ENCODE measurements around the gene MAT2A. TPM values are rescaled to one million over a fixed set of nuclear protein-coding genes. Genes with fewer than 3 reads are reported as not detected.

MAT2A gene
- polyA plus RNA-seq, 1 experiment: 409 TPM

DNA sequence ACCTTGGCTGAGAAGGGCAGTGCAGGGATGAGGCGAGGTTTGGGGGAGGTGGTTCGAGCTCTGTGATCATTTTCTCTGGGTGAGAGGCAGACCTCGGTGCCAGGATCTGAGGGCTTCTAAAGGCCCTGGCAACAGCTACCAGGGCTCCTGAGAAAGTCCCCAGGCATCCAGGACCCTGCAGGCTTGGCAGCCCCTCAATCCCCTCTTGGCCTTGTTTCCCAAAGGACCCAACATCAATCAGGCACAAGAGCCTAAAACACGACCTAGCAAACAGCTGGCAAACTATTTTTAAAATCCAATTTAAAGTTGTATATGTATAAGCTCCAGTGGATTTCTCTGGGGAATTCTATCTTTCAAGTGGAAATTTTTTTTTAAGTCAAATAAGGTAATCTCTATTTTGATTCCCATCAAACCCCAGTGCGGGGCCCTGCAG lies 15.0 kb upstream of the MAT2A start:
- no peak for TF ChIP-seq CTCF (IDR thresholded peaks at IDR 0.05; ENCODE audit: low read depth, low read length)
- H3K27me3 ChIP-seq (ENCODE audit: control insufficient read depth, insufficient read depth, low read length): no peaks in the 10 kb centered on the region
- CTCF ChIA-PET: interaction anchor here (0.5 to 1.3 kb wide), 3 partner anchors 15 to 103 kb away, joined by 3 to 4 read pairs (median 3); partner anchors contain the start of gene MAT2A
- H3K9me3 ChIP-seq (ENCODE audit: control insufficient read depth, insufficient read depth, low read length): no peaks in the 10 kb centered on the region
- H3K27ac ChIP-seq (ENCODE audit: low read depth, low read length): no peak overlapping the region
- no peak overlapping the region for H3K4me3 ChIP-seq (ENCODE audit: low read depth, low read length)
- POLR2A ChIA-PET: interaction anchor here (1.3 to 2.2 kb wide), 4 partner anchors 11 to 17 kb away, joined by 3 to 21 read pairs (median 4); partner anchors contain the start of gene MAT2A
- no peak for DNase-seq (ENCODE audit: low read depth, low spot score)

- Histone ChIP-seq H3K9me3 (ENCODE audit: control insufficient read depth, insufficient read depth, low read length) (no peaks in the 10 kb centered on the region), H3K27me3 (ENCODE audit: control insufficient read depth, insufficient read depth, low read length) (no peaks in the 10 kb centered on the region), H3K27ac (ENCODE audit: low read depth, low read length) (peak overlapping the region; percentile 39), H3K4me3 (ENCODE audit: low read depth, low read length) (no peak overlapping the region)
- POLR2A ChIA-PET: interaction anchor here (1.3 to 2.2 kb wide), 4 partner anchors 11 to 18 kb away, joined by 3 to 21 read pairs (median 4); partner anchors contain the start of gene MAT2A
- CTCF ChIA-PET: interaction anchor here (0.5 to 1.3 kb wide), 3 partner anchors 14 to 103 kb away, joined by 3 to 4 read pairs (median 3); partner anchors contain the start of gene MAT2A
- no peak for DNase-seq (ENCODE audit: low read depth, low spot score)
- TF ChIP-seq CTCF (IDR thresholded peaks at IDR 0.05; ENCODE audit: low read depth, low read length): no peak
Observed at GRCh38 chr2:85524336-85524908, 14.5 kb upstream of the MAT2A start.

DNA sequence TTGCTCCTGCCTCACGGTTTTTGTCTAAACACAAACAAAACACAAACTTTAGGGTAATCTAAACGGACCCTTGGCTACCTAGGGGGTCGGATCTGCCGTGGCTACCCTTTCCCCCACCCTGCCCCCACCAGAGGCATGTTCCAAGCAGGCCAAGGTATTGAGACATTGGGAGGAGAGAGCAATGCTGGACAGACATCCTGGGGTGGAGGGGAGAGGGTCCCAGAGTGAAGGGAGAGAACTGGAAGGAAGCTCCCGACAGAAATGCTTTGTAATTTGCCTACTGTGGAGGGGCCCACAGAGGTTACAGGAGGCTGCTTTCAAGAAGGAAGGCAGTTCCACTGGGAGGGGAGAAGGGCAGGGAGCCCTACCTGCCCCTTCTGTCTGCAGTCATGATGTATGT lies 13.9 kb upstream of the MAT2A start:
- CTCF ChIA-PET: interaction anchor here (1.2 to 1.3 kb wide), 2 partner anchors 14 to 104 kb away, joined by 3 to 4 read pairs; partner anchors contain the start of gene MAT2A

GRCh38 chr2:85525567-85525966 lies 13.4 kb upstream of the MAT2A start:
- no peak for TF ChIP-seq CTCF (IDR thresholded peaks at IDR 0.05; ENCODE audit: low read depth, low read length)
- Histone ChIP-seq H3K27ac (ENCODE audit: low read depth, low read length) (no peak overlapping the region), H3K9me3 (ENCODE audit: control insufficient read depth, insufficient read depth, low read length) (no peaks in the 10 kb centered on the region), H3K27me3 (ENCODE audit: control insufficient read depth, insufficient read depth, low read length) (no peaks in the 10 kb centered on the region), H3K4me3 (ENCODE audit: low read depth, low read length) (no peak overlapping the region)
- ChIA-PET POLR2A (interaction anchor here (0.6 kb wide), 1 partner anchor 24 kb away, joined by 3 read pairs; no protein-coding TSS in a partner anchor), CTCF (no interaction called here)
- no peak for DNase-seq (ENCODE audit: low read depth, low spot score)

More for the DNA sequence above, 13.9 kb upstream of the MAT2A start:
- Histone ChIP-seq H3K27me3 (ENCODE audit: control insufficient read depth, insufficient read depth, low read length) (no peaks in the 10 kb centered on the region), H3K27ac (ENCODE audit: low read depth, low read length) (no peak overlapping the region), H3K9me3 (ENCODE audit: control insufficient read depth, insufficient read depth, low read length) (no peaks in the 10 kb centered on the region), H3K4me3 (ENCODE audit: low read depth, low read length) (no peak overlapping the region)
- TF ChIP-seq CTCF (IDR thresholded peaks at IDR 0.05; ENCODE audit: low read depth, low read length): no peak
- no peak for DNase-seq (ENCODE audit: low read depth, low spot score)
- POLR2A ChIA-PET: interaction anchor here (1.4 to 2.2 kb wide), 3 partner anchors 10 to 18 kb away, joined by 3 to 21 read pairs (median 6); partner anchors contain the start of gene MAT2A

- POLR2A ChIA-PET: no interaction called here
- H3K9me3 ChIP-seq (ENCODE audit: control insufficient read depth, insufficient read depth, low read length): no peaks in the 10 kb centered on the region; the same call in 1 of the 2 replicates
- H3K27me3 ChIP-seq (ENCODE audit: control insufficient read depth, insufficient read depth, low read length): no peaks in the 10 kb centered on the region
- CTCF ChIA-PET: no interaction called here
- H3K4me3 ChIP-seq (ENCODE audit: low read depth, low read length): no peak overlapping the region
- TF ChIP-seq CTCF (IDR thresholded peaks at IDR 0.05; ENCODE audit: low read depth, low read length): no peak
- no peak overlapping the region for H3K27ac ChIP-seq (ENCODE audit: low read depth, low read length)
- no peak for DNase-seq (ENCODE audit: low read depth, low spot score)
Observed at GRCh38 chr2:85527787-85528186, 11.2 kb upstream of the MAT2A start.

Data from AG04450 (cell line).